Endometrial microvascular endothelial cells (primary cell): Measurements from ENCODE around the gene LRP1-AS. TPM values are rescaled to one million over a fixed set of nuclear protein-coding genes. Genes with fewer than 3 reads are reported as not detected.
"Not testable (repeated sequence)": the region's sequence is repeated elsewhere in the genome, so short reads cannot be mapped to it uniquely, and the experiment has no call there.

Experiments
- in situ Hi-C: cut with HindIII; loops from 2 replicates; pipeline ENCODE4 v1.10.0; 2017; ENCODE audit warnings: low sequenced_read_pairs, low pct_unique_long_range_greater_than_20kb; ENCODE audit errors: inconsistent ontology term
- total RNA-seq: library from RNA; depleted of rRNA; stranded (reverse); fragments of >200 nt; gene quantifications from one replicate; pipeline ENCODE4 v1.2.3, GENCODE V29; 2015; ENCODE audit errors: inconsistent ontology term

Gene LRP1-AS
- total RNA-seq, 1 donor from 2014 or later = not detected

DNA sequence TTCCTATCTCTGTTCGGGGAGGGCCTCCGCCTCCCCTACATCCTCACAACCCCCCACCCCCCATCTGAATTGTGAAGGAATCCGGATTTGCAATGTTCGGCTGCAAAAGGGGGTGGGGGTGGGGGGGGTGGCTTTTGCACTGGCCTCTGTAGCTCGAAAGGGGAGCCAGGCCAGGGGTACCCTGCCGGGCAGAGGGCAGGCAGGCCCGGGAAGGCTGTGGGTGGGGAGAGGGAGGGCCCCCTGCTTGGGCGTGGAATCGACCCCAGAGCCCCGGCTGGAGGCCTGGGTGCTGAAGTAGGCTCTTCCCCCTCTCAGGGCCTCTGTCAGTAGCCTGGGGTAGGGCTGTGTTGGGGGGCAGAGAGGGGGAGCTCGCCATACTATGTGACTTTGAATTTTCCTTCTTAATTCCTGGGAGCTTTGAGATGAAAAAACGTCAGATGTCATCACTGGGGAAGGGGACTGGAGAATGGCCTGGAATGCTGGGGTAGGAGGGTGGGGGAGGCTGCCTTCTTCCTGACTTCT lies 18.0 kb downstream of the LRP1-AS start:
- in situ Hi-C loops = no loop called here

- in situ Hi-C loops = no loop called here
Observed at GRCh38 chr12:57128519-57129247, 18.7 kb downstream of the LRP1-AS start.

DNA sequence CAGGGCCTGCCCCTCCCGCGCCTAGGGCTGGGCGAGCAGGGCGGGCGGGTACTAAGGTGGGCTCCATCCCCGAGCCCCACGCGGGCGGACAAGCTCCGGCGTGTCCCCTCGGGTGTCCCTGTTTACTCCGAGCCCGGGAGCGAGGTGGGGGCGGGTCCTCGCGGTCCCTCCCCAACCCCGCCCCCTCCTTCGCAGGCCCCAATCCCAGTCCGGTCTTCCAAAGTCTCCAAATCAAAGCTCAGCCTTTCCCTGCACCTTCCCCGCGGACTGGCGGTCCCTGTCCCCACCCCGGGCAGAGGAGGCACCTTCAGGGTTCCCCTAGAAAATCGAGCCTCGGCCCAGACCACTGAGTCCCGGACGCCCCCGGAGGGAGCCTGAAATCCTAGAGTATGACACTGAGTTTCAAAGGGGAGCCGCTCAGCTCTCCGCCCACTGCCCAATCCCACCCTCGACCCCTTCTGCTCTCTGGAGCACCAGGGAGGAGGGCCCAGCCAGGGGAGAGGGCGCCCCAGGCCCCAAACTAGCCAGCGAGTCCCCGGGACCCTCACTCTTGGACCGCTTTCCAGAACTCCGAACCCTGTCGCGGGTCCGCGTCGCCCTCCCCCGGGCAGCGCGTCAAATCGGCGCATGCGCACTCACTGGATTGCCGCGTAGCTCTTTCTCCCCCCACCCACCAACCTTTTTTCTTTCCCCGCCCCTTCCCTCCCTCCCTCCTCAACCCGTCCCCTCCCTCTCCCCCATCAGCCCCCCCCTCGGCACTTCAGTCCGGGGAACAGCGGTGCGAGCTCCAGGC lies 19.5 kb downstream of the LRP1-AS start, which contains the start of gene LRP1:
Gene LRP1 (plus strand): TSS at position 758 of the 793 bp plus-strand sequence. CDS start 482 bp downstream, outside the sequence.
- in situ Hi-C loops = no loop called here

DNA sequence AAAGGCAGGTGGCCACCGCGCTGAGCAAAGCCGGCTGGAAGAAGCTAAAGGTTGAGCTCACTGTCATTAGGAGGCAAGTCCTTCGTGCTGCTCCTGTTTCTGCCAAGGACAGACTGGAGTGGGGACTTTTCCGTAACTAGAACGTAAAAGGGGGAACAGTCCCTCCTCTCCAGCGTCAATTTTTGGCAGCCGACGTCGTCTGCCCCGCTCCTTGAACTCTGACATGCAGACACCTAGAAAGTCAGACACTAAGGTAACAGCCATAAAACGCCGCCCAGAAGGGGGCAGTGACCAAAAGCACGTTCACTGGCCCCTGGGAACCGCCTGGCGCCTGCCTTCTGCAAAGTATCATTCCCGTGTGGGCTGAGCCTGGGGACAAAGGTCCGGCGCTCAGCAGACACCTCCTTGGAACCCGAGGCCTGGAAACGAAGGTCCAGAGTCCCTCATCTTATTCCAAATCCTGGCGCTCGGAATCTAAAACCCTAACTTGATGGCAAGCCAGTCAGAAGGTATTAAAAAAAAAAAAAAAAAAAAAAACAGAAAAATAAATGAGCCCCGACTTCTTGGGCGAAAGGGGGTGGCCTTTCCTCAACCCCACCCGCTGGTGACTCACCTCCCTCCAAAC lies 20.2 kb downstream of the LRP1-AS start:
- in situ Hi-C loops = no loop called here

DNA sequence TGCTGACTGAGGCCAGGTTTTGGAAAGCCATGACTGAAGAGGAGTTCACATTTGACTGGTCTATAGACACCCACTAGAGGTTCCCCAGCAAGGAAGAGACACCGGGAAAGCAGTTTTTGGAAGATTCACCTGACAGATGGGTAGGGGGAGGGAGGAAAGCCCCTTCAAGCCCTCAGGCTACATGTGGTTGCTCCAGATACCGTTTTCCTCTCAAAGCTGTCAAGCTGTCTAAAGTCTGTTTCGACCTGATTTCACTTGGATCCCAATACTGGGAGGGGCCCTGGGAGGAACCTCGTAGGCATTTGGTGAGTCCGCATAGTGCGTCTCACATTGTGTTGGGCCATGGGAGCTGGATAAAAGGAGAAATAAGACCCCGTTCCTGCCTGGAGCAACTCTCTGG lies 20.9 kb downstream of the LRP1-AS start:
- in situ Hi-C loops = no loop called here

DNA sequence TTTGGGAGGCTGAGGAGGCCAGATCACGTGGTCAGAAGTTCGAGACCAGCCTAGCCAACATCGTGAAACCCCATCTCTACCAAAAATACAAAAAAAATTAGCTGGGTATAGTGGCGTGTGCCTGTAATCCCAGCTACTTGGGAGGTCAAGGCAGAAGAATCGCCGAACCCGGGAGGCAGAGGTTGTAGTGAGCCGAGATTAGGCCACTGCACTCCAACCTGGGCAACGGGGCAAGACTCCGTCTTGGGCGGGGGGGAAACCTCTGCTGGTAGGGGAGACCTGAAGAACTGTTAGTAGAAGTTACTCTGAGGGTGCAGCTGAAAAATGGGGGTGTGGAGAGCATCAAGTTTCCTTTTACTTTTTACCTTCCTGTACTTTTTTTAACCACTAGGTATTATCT lies 21.4 kb downstream of the LRP1-AS start:
- in situ Hi-C loops = no loop called here

- in situ Hi-C loops = no loop called here
Observed at GRCh38 chr12:57124261-57124877, 23.1 kb downstream of the LRP1-AS start.

DNA sequence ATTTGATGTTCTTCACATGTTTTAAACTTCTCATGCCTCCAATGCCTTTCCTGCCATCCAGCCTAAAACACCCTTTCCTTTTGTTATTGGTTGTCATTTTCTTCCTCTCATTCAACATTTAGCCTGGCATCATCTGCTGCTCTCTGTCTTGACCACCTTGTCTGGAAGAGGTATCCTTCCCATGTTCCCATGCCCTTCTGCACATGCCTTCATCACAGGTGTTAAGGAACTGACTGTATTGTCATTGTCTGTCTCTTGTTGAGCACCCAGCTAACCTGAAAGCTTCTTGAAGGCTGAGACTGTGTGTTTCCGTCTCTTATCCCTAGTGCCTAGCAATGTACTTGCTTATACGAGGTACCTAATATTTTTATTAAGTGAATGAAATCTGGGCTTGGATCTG lies 23.6 kb downstream of the LRP1-AS start:
- in situ Hi-C loops = no loop called here

- in situ Hi-C loops = not testable (repeated sequence)
Observed at GRCh38 chr12:57120718-57121117, 26.7 kb downstream of the LRP1-AS start.

GRCh38 chr12:57119294-57120085 lies 27.9 kb downstream of the LRP1-AS start:
- in situ Hi-C loops = no loop called here

DNA sequence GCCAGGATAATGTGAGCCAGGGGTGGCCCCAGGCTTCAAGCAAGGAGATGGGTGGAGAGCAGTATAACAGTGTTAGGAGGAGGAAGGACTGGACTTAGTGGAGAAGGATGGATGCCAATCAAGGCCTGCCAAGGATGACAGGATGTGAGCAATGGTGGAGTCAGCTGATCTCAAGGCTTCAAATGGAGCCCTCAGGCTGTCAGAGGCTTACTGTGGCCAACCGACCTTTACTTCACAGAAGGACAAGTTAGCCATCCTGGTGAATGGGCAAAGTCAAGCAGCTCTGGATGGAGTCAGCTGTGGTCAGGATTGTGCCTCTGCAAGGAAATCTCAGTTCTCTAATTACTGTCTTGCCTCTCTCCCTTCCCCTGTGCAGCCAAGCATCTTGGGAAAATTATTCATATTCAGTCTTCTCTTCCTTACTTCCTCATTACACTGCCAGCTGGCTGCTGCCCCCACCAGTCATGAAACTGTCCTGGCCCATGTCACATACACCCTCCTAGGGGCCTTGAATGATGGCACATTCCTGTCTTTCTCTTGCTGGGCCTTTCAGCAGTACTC lies 28.6 kb downstream of the LRP1-AS start:
- in situ Hi-C loops = no loop called here

DNA sequence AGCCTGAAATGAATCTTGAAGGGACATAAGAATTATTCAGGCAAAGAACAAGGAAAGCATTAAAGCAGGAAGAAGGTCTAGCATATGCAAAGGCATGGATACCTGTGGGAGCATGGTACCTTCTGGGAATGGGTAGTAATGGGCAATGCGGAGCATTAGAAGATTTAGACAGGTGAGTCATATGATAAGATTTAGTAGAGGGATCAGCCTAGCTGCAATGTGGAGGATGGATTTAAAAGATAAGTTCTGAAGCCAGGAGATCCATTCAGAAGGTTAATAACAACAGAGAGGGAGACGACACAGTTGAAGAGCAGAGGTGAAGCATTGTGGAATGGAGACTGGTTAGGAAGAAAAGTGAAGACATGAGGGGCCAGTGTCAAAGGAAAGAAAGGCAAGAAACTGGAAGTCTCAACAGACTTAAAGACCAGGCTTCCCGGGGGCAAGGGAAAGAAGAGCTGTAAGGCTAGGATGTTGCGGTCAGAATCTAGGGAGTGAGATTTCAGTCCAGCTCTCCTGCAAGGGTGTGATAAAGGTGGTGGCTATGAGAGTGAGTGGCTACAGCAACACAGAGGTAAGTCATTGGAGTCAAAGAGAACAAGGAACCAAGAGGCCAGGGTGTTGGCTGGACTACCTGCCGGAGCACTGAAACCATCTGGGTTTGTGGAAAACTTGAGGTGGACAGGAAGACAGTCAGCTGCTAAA lies 30.7 kb downstream of the LRP1-AS start:
- in situ Hi-C loops = no loop called here

DNA sequence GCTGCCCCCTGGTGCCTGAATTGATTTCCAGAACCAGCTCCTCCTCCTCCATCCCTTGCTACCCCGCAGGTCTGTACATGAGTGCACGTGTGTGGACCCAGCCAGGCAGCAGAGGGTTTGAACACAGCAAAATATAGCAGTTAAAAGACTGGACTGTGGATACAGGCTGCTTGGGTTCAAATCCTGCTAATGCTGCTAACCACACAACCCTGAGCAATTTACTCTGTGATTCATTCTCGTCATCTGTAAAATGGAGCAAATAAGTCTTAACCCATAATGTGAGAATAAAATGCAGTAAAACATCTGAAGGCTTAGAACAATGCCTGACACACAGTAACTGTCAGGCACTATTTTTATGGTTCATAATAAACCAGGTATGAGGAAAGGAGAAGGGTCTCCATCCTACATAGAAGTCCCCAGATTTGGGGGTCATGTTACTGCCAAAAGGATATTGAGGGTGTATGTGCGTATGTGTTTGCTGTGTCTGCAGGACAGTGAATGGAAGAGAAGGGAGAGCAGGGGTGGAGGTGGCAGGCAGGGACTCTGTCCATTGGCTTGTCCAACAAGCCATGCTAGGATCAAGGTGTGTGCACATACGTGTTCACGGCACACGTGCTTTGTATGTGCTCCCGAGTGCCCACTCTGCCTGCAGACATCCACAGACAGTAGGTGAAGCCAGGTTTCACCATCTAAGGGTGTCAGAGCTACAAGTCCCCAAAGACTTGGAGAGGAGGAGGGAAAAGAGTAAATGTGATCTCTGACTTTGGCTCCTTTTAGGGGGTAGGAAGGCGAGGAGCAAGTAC lies 34.7 kb downstream of the LRP1-AS start:
- in situ Hi-C loops = no loop called here

DNA sequence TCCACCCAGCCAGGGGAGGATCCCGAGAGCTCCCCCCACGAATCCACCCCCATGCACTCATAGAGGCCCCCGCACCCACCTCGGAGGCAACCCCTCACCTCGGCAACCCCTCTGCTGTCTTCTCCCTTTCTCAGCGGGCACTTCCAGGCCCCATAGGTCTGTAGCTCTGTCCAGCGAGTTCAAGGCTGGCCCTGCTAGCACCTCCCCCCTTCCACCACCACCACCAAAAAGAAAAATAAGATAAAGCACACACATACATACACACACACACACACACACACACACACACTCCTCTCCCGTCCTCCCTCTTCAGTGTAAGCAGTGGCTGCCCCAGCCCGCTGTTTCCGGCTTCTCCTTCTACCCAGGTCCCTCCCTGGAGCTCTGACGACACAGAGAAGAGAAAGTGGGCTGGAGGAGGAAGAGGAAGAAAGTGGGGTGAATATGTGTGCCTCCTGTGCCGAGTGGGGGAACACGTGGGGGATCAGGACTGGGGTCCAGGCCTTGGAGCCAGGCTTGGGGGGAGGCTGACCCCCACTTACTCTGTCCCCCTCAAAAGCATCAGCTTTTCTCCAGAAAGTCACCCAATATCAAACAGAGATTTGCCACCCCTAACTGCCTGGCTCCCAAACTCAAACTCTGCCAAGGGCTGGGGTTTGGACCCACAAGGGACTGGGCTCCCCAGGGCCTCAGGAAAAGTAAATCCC lies 36.2 kb downstream of the LRP1-AS start, which contains the start of gene STAT6:
Gene STAT6 (minus strand): TSS at position 332 of the 704 bp plus-strand sequence. CDS start 3,084 bp downstream, outside the sequence.
- in situ Hi-C loops = no loop called here

- in situ Hi-C loops = no loop called here
Observed at GRCh38 chr12:57110104-57111030, 37.1 kb downstream of the LRP1-AS start.
